ENCODE measurements around the gene ORAI1.

DNA sequence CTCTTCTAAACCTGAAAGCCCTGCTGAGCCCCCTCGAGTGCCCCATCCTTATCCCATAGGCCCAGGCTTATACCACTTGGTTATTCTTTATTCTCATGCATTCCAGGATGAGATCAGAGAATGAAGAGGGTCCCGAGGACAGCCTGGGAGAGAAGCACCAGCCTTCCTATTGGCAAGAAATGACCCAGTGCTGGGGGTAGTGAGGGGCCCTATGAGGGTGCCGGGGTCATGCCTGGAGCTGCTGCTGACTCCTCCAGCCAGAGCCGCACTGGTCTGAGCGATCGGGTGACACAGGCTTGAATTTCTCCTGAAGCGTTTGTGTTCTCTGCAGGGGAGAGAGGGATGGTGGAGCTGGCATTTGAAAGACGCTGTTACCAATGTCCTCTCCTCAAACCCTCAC, 25.0 kb downstream of the ORAI1 start:
- TF ChIP-seq, protein P1, sequence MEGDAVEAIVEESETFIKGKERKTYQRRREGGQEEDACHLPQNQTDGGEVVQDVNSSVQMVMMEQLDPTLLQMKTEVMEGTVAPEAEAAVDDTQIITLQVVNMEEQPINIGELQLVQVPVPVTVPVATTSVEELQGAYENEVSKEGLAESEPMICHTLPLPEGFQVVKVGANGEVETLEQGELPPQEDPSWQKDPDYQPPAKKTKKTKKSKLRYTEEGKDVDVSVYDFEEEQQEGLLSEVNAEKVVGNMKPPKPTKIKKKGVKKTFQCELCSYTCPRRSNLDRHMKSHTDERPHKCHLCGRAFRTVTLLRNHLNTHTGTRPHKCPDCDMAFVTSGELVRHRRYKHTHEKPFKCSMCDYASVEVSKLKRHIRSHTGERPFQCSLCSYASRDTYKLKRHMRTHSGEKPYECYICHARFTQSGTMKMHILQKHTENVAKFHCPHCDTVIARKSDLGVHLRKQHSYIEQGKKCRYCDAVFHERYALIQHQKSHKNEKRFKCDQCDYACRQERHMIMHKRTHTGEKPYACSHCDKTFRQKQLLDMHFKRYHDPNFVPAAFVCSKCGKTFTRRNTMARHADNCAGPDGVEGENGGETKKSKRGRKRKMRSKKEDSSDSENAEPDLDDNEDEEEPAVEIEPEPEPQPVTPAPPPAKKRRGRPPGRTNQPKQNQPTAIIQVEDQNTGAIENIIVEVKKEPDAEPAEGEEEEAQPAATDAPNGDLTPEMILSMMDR (IDR thresholded peaks at IDR 0.05): no peak
- no peak for TF ChIP-seq POLR2A (IDR thresholded peaks at IDR 0.05)
